Measurements from ENCODE around the gene ALK.

DNA sequence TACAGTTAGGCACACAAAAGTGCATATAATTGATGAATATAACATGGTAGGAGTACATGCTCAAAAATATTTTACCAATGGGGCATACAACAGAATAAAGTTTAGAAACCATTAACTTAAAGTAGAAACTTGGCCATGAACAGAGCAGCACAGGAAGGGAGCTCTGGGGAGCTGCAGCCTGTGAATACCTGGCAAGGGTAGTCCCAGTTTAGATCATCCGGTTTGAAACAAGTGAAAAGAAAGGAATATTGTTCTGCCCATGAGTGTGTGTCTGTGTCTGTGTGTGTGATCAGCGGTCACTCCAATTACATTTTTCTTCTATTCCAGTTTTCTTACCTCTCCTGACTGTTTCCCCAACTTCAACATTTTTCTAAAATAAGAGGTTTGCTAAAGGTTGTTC is 233.0 kb downstream of the ALK start:
- TF ChIP-seq, protein P1, sequence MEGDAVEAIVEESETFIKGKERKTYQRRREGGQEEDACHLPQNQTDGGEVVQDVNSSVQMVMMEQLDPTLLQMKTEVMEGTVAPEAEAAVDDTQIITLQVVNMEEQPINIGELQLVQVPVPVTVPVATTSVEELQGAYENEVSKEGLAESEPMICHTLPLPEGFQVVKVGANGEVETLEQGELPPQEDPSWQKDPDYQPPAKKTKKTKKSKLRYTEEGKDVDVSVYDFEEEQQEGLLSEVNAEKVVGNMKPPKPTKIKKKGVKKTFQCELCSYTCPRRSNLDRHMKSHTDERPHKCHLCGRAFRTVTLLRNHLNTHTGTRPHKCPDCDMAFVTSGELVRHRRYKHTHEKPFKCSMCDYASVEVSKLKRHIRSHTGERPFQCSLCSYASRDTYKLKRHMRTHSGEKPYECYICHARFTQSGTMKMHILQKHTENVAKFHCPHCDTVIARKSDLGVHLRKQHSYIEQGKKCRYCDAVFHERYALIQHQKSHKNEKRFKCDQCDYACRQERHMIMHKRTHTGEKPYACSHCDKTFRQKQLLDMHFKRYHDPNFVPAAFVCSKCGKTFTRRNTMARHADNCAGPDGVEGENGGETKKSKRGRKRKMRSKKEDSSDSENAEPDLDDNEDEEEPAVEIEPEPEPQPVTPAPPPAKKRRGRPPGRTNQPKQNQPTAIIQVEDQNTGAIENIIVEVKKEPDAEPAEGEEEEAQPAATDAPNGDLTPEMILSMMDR (conservative IDR thresholded peaks at IDR 0.05) = no peak
- TF ChIP-seq ZFX (IDR thresholded peaks at IDR 0.05) = no peak
